ENCODE measurements around the gene PDZD8. TPM values are rescaled to one million over a fixed set of nuclear protein-coding genes. Genes with fewer than 3 reads are reported as not detected.

The PDZD8 gene
- total RNA-seq, 2 donors from 2014 or later = 53.3 to 60.1 TPM

DNA sequence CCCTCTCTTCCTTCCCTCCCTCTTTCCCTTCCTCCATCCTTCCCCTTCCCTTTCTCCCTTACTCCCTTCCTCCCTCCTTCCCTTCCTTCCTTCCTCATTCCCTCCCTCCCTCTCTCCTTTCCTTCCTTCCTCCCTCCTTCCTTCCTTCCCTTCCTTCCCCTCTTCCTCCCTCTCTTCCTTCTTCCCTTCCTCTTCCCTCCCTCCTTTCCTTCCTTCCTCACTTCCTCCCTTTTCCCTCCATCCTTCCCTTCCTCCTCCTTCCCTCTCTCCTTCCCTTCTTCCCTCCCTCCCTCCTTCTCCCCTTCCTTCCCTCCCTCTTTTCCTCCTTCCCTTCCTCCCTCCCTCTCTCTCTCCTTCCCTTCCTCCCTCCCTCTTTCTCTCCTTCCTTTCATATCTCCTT is 147.0 kb downstream of the PDZD8 start:
- peaks cover 18% of the 10 kb centered on the region for H3K27me3 ChIP-seq (ENCODE audit: control insufficient read depth, insufficient read depth, low read length, poor library complexity, severe bottlenecking)
- H3K27ac ChIP-seq (ENCODE audit: low read depth, low read length) = no peak overlapping the region
- Mint-ChIP-seq H3K36me3 (ENCODE audit: low read depth) (no peaks in the 10 kb centered on the region), H3K9me3 (peaks cover 3% of the 10 kb centered on the region), H3K4me3 (no peak overlapping the region), H3K27me3 (ENCODE audit: insufficient read depth) (peaks cover 33% of the 10 kb centered on the region), H3K4me1 (no peaks in the 10 kb centered on the region), H3K27ac (no peak overlapping the region)
- no peaks in the 10 kb centered on the region for H3K4me1 ChIP-seq (ENCODE audit: control insufficient read depth, insufficient read depth, low read length)
- H3K4me3 ChIP-seq (ENCODE audit: low read length) = no peak overlapping the region
- no peaks in the 10 kb centered on the region for H3K9me3 ChIP-seq (ENCODE audit: control insufficient read depth, low read length)
- TF ChIP-seq CTCF (conservative IDR thresholded peaks at IDR 0.05) = no peak
- no peak overlapping the region for H3K9ac ChIP-seq (ENCODE audit: extremely low read depth, low read length, poor library complexity, severe bottlenecking)
- DNase-seq = no peak
- no peaks in the 10 kb centered on the region for H3K36me3 ChIP-seq (ENCODE audit: control insufficient read depth, insufficient read depth, low read length)

Other genes with a start within 250 kb of the PDZD8 start
- gene VAX1, start 237.2 kb downstream of the PDZD8 start, total RNA-seq = 1 to 10 TPM; 3.2 to 3.5 TPM
- gene KCNK18, start 178.0 kb downstream of the PDZD8 start, total RNA-seq = not detected
- under 1 TPM; 0.24 TPM for gene SLC18A2, start 134.3 kb downstream of the PDZD8 start, total RNA-seq
- under 1 TPM in 1 of 2 donors, not detected in 1; 0.18 TPM for gene EMX2, start 167.3 kb upstream of the PDZD8 start, total RNA-seq

Measured in endodermal cell (in vitro differentiated cells).